GM12892 (cell line): ENCODE data around the gene DCHS2.

Source experiments
- POLR2A ChIP-seq: IDR thresholded peaks from 2 replicates; pipeline ENCODE4 v1.6.1; 2011; ENCODE audit warnings: low read depth, low read length, control low read depth
- TAF1 ChIP-seq: IDR thresholded peaks from 2 replicates; pipeline ENCODE4 v1.6.1; 2011; ENCODE audit warnings: low read depth, mild to moderate bottlenecking, control low read depth, low read length, borderline replicate concordance

DNA sequence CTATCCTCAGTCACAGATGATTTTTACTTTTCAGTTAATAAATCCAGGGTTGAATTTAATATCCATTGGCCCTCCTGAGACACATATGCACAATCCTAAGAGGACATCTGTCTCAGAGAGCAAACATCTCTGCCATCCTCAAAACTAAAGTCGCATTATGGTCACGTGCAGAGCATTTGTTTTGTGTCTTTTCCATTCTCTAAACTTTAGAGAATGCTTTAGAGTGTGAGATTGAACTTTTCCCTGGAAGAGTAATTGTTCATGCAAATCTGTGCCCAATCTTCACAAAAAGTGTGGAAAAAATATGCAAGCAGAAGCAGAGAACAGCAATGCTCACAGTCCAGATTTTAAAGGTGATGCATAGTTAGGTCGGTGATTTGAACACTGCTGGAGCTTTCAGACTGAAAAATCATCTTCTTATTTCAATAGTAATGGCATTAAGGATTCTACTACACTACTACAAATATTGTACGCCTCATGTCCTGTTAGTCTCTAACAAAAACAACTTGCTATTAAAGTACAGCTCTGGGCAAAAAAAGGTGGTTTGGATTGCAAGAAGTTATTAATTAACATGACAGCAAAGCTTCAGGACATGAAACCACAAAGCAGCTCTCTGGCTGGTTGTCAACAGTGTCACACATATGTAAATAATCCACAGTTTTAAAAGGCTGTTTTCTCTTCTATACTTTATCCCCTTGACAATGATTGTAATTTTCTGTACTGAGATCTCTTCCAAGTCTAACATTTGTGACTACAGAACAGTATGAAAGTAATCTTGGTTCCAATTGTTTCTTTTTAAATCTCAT is 19.9 kb downstream of the DCHS2 start:
- TF ChIP-seq TAF1 = no peak
- TF ChIP-seq POLR2A = no peak
